Measurements from ENCODE around the gene COL25A1.

The COL25A1 gene

DNA sequence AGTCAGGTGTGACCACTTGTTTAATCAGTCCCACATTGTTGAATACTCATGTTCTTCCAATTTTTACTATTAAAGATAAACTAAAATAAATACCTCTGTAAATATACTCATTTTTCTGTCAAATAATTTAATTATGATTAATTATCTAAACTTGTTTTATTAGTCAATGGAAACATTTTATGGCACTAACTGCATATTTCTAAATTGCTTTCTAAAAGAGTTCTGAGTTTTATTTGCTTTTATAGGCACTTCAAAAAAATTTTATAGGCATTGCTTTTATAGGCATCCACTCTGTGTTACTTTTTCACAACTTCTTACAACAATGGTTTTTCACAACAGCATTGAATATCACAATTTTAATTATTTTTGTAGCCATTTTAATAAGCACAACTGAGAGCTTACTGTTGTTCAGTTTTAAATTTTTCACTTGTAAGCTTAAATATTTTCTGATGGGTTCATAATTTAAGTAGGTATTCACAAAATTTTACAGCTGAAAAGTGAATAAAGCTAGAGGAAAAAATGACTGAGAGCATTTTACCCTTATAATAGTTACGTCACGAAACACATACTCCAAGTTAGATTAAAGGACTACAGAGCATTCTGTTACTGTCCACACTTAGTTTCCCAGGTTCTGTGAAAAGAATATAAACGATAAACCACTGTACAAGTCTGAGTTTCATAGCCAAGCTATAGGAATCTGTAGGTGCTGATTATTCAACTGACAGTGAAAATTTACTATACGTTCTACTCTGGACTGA, 398.8 kb downstream of the COL25A1 start:
- no peak for TF ChIP-seq CTCF (IDR thresholded peaks at IDR 0.05; ENCODE audit: low read depth, low read length)
- H3K4me3 ChIP-seq (ENCODE audit: low read depth, low read length) = no peak overlapping the region

DNA sequence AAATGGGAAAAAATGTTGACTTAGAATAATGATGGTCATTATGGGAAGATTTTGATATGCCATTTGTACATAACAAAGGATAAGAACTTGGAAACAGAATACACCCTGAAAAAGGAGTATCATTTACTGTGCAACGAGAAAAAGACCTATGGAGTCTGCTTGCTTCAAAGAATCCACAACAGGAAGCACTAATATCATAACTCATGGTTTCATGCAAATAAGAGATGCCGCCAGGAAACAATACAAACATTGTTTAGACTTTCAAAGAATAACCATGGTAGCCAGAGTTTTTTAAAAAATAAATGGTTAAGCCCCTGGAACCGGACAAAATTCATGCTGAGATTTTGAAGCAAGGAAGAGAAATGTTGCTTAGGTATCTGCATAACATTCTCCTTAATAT, 399.7 kb downstream of the COL25A1 start:
- no peak overlapping the region for H3K4me3 ChIP-seq (ENCODE audit: low read depth, low read length)
- no peak for TF ChIP-seq CTCF (IDR thresholded peaks at IDR 0.05; ENCODE audit: low read depth, low read length)

DNA sequence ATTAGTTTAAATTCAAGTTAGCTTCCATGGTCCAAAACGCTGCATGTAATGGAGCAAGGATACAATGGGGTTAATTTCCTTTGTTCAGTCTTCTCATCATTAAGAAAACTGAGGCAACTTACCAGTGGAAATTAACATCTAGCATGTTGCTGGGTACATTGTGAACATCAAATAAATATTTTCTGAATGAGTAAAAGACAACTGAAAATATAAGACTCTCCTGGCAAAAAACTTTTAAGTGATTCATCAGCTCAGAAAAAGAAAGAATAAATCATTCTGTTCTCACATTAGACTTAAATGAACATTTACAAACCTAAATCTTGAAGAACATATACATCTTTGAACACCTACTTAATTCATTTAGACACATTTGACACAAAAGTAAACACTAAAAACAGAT, 401.2 kb downstream of the COL25A1 start:
- TF ChIP-seq CTCF (IDR thresholded peaks at IDR 0.05; ENCODE audit: low read depth, low read length) = no peak
- no peak overlapping the region for H3K4me3 ChIP-seq (ENCODE audit: low read depth, low read length)

GRCh38 chr4:108900018-108900580, 402.4 kb downstream of the COL25A1 start:
- no peak overlapping the region for H3K4me3 ChIP-seq (ENCODE audit: low read depth, low read length)
- TF ChIP-seq CTCF (IDR thresholded peaks at IDR 0.05; ENCODE audit: low read depth, low read length) = no peak

DNA sequence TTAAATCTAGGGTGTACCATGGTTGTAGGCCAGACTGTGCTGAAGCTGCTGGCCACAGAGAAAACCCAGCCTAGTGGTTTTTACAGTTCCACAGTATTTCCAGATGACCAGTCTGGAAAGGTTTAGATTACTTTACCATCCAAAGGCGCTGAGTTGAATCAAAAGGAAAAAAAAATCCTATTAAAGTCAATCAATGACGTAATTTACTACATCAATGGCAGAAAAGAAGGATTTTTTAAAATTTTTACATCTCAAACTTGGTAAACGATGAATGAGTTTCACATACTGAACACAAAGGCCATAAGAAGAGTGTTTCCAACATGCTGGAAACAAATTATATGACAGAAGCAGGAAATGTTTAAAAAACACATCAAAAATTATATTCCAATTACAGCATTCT, 409.0 kb downstream of the COL25A1 start:
- H3K4me3 ChIP-seq (ENCODE audit: low read depth, low read length) = no peak overlapping the region
- TF ChIP-seq CTCF (IDR thresholded peaks at IDR 0.05; ENCODE audit: low read depth, low read length) = no peak

DNA sequence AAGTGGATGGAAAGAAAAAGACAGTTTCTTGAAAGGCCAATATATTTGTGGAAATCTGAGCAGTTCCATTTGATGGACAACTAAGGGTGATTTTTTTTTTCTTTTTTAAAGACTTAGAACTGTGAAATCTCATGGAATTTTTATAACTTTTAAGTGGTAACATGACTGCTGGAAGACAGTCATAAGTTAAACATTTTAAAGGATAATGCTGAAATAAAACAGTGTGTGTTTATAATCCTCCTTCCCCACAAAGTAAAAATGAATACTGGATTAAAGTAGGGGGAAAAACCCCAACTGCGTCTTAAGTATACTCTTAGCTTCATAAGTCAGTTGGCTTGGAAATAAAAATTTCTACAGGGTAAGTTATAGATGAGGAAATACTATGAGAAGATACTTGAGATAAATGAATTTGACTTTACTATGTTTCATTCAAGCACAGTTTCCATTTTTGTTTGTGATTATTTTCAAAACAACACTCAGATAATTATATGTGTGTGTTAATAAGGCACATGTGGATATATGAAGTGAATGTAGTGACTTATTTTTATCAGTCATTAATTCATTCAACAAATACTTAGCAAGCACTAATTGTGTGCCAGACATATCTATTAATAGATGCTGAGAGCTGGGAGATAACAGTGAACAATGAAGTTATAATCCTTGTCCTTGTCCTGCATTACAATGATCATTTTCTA, 410.4 kb downstream of the COL25A1 start:
- no peak for TF ChIP-seq CTCF (IDR thresholded peaks at IDR 0.05; ENCODE audit: low read depth, low read length)
- H3K4me3 ChIP-seq (ENCODE audit: low read depth, low read length) = no peak overlapping the region

DNA sequence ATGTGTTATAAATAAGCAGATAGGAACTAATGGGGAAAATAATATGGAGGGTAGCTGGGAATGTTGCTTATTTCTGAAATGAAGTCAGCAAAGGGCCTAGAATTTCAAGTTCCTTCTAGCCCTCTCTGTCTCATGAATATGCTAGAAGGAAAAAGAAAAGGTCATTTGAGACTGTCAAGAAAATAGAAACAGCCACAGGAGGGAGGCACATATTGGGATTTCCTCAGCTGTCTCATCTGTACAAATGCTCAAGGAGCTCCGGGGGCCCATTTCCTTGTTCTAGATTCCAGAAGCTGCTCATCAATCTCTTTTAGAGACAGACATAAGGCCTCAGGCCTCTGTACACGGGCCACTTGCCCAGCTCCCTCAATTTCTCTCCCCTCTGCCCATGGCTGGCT, 412.0 kb downstream of the COL25A1 start:
- no peak for TF ChIP-seq CTCF (IDR thresholded peaks at IDR 0.05; ENCODE audit: low read depth, low read length)
- no peak overlapping the region for H3K4me3 ChIP-seq (ENCODE audit: low read depth, low read length)
